Measurements from ENCODE around the gene SEMA3C. TPM values are rescaled to one million over a fixed set of nuclear protein-coding genes. Genes with fewer than 3 reads are reported as not detected.

The SEMA3C gene
- total RNA-seq, 2 donors from 2014 or later = 89.2 to 184 TPM

GRCh38 chr7:80835251-80835650 is 83.6 kb downstream of the SEMA3C start:
- H3K27ac ChIP-seq = no peak overlapping the region
- H3K4me1 ChIP-seq (ENCODE audit: control insufficient read depth in 1 of 2, low read depth in 2 of 2) = peaks cover 0 to 8% of the 10 kb centered on the region in 2 donors
- H3K36me3 ChIP-seq = no peaks in the 10 kb centered on the region
- no peak overlapping the region for H3K4me3 ChIP-seq
- no peak for ATAC-seq (ENCODE audit: insufficient number of reproducible peaks, low FRiP score, low read depth)
- no peaks in the 10 kb centered on the region for H3K27me3 ChIP-seq (replicated peaks; ENCODE audit: insufficient read depth)
- H3K9me3 ChIP-seq = no peaks in the 10 kb centered on the region
- no peak for TF ChIP-seq CTCF (IDR thresholded peaks at IDR 0.05)
- no peak for DNase-seq (ENCODE audit: low spot score)

GRCh38 chr7:80833289-80834268 is 85.3 kb downstream of the SEMA3C start:
- Histone ChIP-seq H3K4me1 (ENCODE audit: control insufficient read depth in 1 of 2, low read depth in 2 of 2) (peaks cover 0 to 14% of the 10 kb centered on the region in 2 donors), H3K27me3 (replicated peaks; ENCODE audit: insufficient read depth) (no peaks in the 10 kb centered on the region), H3K27ac (no peak overlapping the region), H3K9me3 (no peaks in the 10 kb centered on the region), H3K36me3 (no peaks in the 10 kb centered on the region), H3K4me3 (no peak overlapping the region)
- TF ChIP-seq CTCF (IDR thresholded peaks at IDR 0.05) = no peak
- ATAC-seq (ENCODE audit: insufficient number of reproducible peaks, low FRiP score, low read depth) = no peak
- no peak for DNase-seq (ENCODE audit: low spot score)

- Histone ChIP-seq H3K27ac (no peak overlapping the region), H3K9me3 (no peaks in the 10 kb centered on the region), H3K36me3 (no peaks in the 10 kb centered on the region), H3K4me1 (ENCODE audit: control insufficient read depth in 1 of 2, low read depth in 2 of 2) (peaks cover 3 to 15% of the 10 kb centered on the region in 2 donors), H3K27me3 (replicated peaks; ENCODE audit: insufficient read depth) (no peaks in the 10 kb centered on the region), H3K4me3 (no peak overlapping the region)
- no peak for ATAC-seq (ENCODE audit: insufficient number of reproducible peaks, low FRiP score, low read depth)
- no peak for DNase-seq (ENCODE audit: low spot score)
- no peak for TF ChIP-seq CTCF (IDR thresholded peaks at IDR 0.05)
These were observed 86.8 kb downstream of the SEMA3C start for GRCh38 chr7:80832006-80832405.

- H3K4me1 ChIP-seq (ENCODE audit: control insufficient read depth in 1 of 2, low read depth in 2 of 2) = peaks cover 10 to 22% of the 10 kb centered on the region in 2 donors
- TF ChIP-seq CTCF (IDR thresholded peaks at IDR 0.05) = no peak
- H3K9me3 ChIP-seq = no peaks in the 10 kb centered on the region
- DNase-seq (ENCODE audit: low spot score) (no peak), ATAC-seq (ENCODE audit: insufficient number of reproducible peaks, low FRiP score, low read depth) (no peak)
- no peaks in the 10 kb centered on the region for H3K36me3 ChIP-seq
- no peak overlapping the region for H3K4me3 ChIP-seq
- H3K27me3 ChIP-seq (replicated peaks; ENCODE audit: insufficient read depth) = no peaks in the 10 kb centered on the region
- no peak overlapping the region for H3K27ac ChIP-seq
These were observed 88.1 kb downstream of the SEMA3C start for GRCh38 chr7:80830584-80831285.

- ATAC-seq (ENCODE audit: insufficient number of reproducible peaks, low FRiP score, low read depth) (no peak), DNase-seq (ENCODE audit: low spot score) (no peak)
- no peaks in the 10 kb centered on the region for H3K27me3 ChIP-seq (replicated peaks; ENCODE audit: insufficient read depth)
- peaks cover 10 to 22% of the 10 kb centered on the region in 2 donors for H3K4me1 ChIP-seq (ENCODE audit: control insufficient read depth in 1 of 2, low read depth in 2 of 2)
- TF ChIP-seq CTCF (IDR thresholded peaks at IDR 0.05) = no peak
- no peak overlapping the region for H3K4me3 ChIP-seq
- H3K36me3 ChIP-seq = no peaks in the 10 kb centered on the region
- no peak overlapping the region for H3K27ac ChIP-seq
- H3K9me3 ChIP-seq = no peaks in the 10 kb centered on the region
These were observed 88.8 kb downstream of the SEMA3C start for GRCh38 chr7:80830010-80830409.

Data from thoracic aorta (tissue), 2 donors.